Stimulated activated CD4-positive, alpha-beta T cell treated with anti-CD3 and anti-CD28 coated beads, Interleukin-15, amount 100 ng/mL, for 48 hours (primary cell): ENCODE measurements around the gene DTNB.

ENCODE experiments used
- DNase-seq, 2 donors: peaks; one replicate each; pipeline ENCODE4 v3.0.0-alpha.2; 2020; ENCODE audit warnings: low read depth in 2 of 2

Gene DTNB

GRCh38 chr2:25505182-25505581 is 168.2 kb downstream of the DTNB start:
- no peak for DNase-seq

DNA sequence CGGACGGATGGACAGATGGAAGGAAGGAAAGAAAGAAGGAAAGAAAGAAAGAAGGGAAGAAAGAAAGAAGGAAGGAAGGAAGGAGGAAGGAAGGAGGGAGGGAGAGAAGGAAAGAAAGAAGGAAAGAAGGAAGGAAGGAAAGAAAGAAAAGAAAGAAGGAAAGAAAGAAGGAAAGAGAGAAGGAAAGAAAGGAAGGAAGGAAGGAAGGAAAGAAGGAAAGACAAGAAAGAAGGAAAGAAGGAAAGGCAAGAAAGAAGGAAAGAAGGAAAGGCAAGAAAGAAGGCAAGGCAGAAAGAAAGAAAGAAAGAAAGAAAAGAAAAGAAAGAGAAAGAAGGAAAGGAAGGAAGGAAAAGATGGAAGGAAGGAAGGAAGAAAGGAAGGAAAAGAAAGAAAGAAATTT is 169.1 kb downstream of the DTNB start:
- DNase-seq, result no peak

DNA sequence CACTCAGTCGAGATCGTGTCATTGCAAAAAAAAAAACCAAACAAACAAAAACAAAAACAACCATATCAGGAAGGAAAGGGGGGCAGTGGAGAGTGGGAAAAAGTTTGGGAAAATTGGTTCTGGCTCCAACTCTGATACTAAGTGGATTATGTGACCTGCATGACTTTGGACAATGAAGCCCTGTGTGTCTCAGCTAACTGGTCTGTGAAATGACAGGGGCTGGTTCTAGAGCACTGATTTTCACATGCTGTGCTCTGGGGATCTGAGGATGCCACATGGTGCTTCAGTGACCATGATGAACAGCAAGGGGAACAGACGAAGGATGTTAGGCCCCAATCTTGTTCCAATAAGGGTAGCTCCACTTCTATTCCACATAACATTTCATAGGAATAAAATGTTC is 174.2 kb downstream of the DTNB start:
- DNase-seq, result no peak

DNA sequence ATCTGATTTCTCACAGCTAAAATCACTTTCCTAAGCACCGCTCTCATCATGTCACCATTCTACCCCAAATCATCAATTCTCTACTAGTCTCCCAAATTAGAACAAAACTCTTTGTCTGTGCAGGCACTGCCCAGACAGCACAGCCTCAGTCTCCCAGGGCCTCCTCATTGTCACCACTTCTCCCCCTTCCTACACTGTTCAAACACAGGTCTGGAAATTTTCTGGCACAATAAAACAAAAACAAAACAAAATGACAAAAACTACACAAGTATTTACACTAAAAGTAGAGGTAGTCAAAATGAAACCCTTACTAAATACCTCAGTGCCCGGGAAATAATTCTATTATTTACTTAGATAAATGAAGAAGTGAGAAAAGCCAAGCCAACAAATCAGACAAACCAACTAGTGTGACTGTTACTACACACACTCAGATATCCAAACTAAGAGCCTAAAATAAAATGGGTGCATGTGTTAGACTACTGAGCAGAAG is 175.4 kb downstream of the DTNB start:
- DNase-seq, result no peak

GRCh38 chr2:25497229-25497917 is 176.0 kb downstream of the DTNB start:
- no peak for DNase-seq

DNA sequence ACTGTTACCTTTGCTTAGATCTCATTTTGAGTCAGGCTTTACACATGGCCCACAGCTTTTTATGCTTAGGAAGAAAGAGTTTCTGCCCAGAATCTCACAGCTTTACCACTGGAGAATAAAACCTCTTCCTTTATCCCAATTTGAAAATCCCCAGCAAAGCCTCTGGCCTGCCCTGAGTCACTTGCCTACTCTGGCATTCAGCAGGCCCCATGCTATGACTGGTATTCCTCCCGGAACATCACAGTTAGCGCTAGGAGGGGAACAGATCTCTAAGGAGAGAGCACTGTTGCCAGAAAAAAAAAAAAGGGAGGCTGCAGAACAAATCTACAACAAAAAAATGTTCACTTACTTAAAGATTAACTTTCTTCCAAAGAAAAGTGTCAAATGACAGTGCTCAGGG is 178.8 kb downstream of the DTNB start:
- no peak for DNase-seq

DNA sequence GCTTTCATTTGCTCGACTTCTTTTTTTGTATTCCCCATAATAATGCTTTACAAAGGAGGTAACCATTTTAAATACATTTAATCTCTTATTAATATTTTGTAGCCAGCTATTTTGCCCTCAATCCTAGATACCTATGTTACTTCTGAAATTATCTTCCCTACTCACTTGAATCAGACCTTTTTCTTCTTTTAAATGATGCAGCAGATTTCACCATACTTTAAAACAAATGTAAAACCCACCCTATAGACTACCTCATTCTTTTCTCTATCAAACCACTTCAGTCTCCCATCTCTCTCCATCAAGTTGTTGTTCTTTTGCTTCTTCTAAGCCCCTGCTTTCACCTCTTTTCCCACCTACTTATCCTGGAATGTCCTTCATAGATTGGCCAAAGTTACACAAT is 180.2 kb downstream of the DTNB start:
- DNase-seq, result no peak

DNA sequence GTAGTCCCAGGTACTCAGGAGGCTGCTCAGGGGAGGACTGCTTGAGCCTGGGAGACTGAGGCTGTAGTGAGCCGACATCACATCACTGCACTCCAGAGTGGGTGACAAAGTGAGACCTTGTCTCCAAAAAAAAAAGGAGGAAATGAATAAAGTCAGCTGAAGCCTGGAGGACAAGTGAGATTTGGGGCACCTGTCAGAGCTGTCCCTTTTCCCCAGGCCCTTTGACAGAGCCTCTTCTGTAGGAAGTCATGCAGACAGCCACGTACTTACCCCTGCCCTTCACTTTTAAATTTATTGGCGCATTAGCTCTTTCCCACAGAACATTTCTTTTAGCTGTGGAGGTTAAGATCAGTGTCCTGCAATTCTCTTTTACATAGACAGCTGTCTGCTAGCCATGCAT is 180.7 kb downstream of the DTNB start:
- no peak for DNase-seq

DNA sequence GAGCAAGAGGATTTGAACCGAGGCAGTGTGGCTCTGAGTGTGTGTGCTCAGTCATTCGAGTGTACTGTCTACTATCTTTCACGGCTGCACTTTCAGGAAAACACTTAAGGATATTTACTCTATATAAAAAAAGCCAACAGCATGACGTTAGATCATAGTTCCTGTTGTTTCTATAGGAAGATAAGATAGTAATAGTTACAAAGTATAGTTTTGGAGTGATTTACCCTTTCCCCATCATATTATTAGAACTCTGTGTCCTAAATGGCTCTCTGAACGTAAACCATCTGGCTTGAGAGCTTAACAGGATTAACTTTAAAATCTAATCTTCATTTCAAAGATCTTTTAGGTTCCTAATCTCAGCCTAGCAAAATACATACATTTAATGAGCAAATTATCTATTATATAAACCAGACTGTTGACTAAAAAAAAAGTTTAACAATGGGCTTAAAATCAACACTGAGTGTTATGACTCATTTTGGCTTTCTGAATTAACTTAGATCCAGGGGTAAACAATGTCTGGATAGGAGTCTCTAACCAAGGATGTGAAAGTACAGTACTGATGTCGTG is 181.3 kb downstream of the DTNB start:
- no peak for DNase-seq

GRCh38 chr2:25491003-25491696 is 182.2 kb downstream of the DTNB start:
- no peak for DNase-seq

- DNase-seq, result no peak
These were observed 183.2 kb downstream of the DTNB start for GRCh38 chr2:25490217-25490616.

DNA sequence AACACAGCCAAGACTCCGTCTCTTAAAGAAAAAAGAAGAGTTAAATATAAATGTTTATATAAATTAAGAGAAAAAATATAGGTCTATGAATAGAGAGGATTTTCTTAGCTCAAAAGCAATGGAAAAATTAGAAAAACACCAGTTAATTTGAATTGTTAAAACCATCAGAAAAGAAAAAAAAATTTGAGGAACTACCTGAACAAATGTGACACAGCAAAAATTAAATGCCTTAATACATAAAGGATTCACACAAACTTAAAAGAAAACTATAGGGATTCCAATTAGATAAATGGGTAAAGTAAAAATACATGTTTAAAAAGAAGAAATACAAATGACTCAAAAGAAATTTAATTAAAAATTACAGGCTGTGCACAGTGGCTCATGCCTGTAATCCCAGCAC is 183.7 kb downstream of the DTNB start:
- DNase-seq, result no peak

DNA sequence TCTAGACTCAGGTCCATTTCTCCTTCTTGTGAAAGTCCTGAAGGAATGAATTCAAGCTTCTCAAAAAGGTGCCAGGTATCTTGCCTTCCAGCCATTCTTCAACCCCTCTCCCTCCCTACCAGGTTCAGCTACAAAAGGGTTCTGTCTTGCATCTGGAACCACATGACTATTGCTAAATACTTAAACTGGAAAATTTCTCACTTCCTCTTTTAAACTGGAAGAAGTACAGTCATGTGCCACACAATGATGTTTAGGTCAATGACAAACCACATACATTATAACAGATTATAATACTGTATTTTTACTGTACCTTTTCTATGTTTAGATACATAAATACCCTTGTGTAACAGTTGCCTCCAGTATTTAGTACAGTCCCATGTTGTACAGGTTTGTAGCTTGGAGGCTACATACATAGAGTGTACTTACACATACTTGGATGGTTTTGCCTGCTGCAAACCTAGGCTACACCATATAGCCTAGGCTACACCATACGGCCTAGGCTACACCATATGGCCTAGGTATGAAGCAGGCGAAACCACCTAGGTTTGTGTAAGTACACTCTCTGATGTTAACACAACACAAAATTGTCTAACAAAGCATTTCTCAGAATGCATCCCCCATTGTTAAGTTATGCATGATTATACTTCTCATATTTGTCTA is 189.6 kb downstream of the DTNB start:
- DNase-seq, result no peak

DNA sequence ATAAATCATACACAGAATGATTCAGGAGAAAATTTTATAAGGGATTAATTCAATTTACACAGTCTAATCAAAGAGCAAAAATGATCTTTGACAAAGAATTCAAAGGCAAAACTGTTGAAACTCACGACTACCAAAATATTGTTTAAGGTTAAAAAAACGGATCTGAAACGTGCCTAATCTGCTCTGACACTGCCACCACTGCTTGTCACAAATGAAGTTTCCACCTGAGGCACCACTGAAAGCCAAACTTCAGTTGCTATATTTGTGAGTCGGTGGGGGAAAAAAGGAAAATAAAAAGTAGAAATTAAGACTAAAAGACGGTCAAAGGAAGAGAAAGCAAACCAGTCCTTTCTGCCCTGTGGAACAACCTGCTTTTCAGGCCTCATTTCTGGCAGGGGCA is 191.0 kb downstream of the DTNB start:
- DNase-seq, result no peak

- DNase-seq, result no peak
These were observed 191.7 kb downstream of the DTNB start for GRCh38 chr2:25481381-25482300.

GRCh38 chr2:25480561-25480960 is 192.8 kb downstream of the DTNB start:
- no peak for DNase-seq

DNA sequence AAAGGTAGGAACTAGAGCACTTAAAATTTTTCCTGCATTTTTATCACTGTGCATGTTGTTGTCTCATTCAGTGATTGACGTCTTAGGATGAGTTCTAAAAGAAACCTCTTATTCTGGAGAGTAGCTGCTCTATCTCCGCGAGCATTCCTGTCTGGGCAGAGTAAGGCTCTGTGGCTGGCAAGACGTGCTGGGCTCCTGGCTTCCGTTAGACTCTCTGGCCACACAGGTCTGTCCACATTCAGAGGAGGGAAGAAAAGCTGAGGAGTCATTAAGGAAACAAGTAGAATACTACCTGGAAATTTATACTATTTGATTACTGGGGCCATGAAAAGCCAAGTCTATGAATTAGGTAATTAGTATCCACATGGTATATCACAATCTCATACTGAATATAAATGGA is 193.6 kb downstream of the DTNB start:
- no peak for DNase-seq

- no peak for DNase-seq
These were observed 194.6 kb downstream of the DTNB start for GRCh38 chr2:25478736-25479135.

GRCh38 chr2:25473758-25474340 is 199.5 kb downstream of the DTNB start:
- DNase-seq, result no peak

DNA sequence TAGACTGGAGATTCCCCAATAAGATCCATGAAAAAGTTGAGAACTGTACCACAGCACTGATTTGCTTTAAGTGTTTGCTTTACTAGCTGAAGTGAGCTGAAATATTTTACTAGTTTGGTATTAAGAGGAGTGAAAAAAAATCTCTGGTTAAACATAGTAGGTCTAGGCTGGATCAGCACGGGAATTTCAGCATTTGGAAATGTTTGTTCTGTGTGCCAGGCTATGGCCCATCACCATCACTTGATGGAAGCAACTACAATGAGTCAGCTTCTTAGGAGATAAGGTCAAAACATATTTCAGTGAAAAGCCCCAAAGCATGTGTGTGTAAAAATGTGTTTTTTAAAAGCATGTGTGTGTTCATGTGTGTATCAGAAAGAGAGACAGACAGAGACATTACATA is 200.2 kb downstream of the DTNB start:
- DNase-seq, result no peak

DNA sequence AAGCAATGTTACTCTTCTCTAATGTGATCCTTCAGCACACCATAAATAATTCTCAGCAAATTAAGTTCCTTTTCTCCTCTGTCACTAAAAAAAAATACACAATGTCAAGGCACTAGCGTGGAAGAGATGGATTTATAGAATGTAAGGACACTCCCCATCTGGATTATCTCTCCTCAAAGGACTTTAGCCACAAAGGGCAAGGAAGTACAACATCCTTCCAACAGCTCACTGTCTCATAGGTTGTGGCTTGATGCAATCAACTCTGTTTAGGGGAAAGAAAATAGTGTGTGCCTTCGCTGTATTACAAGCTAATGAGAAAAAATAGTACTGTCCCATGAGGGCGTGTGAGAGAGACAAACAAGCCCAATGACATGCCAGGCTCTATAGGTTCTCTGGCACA is 202.6 kb downstream of the DTNB start:
- no peak for DNase-seq
